ENCODE results near the gene UGT1A4.
"Not testable (repeated sequence)": the region's sequence is repeated elsewhere in the genome, so short reads cannot be mapped to it uniquely, and the experiment has no call there.

Gene UGT1A4

DNA sequence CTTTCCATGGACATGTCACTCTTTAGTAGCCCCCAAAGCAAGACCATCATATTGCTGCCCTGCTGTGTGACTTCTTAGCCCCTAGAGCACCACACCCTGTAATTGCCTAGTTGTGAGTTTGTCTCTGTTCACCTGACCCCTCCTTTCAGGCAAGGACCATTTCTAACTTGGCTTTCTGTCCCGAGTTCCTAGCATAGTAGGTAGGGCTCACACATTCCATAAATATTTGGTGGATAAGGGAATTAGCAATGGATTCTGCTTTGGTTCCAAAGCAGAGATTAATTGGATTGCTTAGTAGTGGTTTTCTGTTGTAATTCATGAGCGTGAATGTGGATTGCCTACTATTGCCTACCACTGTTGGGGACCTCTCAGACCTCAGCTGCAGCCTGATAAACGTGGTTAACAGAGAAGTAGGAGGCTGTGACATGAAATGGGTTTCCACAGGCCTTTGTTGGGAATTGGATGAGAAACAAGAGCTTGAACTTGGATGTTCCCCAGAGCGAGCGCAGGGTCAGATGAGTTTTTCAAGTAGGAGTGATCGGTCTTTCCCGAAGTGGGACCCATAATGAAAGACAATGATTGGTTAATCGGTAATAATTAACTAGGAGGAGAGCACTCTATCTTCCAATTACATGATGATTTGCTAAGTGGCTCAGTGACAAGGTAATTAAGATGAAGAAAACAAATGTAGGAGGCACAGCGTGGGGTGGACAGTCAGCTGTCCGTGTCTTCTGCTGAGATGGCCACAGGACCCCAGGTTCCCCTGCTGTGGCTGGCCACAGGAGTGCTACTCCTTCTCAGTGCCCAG lies 28.1 kb downstream of the UGT1A4 start:
- DNase-seq (ENCODE audit: low read depth in 1 of 2, low spot score in 1 of 2) = no peak

DNA sequence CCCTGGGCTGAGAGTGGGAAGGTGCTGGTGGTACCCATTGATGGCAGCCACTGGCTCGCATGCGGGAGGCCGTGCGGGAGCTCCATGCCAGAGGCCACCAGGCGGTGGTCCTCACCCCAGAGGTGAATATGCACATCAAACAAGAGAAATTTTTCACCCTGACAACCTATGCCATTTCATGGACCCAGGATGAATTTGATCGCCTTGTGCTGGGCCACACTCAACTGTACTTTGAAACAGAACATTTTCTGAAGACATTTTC lies 28.7 kb downstream of the UGT1A4 start:
- no peak for DNase-seq (ENCODE audit: low read depth in 1 of 2, low spot score in 1 of 2)

DNA sequence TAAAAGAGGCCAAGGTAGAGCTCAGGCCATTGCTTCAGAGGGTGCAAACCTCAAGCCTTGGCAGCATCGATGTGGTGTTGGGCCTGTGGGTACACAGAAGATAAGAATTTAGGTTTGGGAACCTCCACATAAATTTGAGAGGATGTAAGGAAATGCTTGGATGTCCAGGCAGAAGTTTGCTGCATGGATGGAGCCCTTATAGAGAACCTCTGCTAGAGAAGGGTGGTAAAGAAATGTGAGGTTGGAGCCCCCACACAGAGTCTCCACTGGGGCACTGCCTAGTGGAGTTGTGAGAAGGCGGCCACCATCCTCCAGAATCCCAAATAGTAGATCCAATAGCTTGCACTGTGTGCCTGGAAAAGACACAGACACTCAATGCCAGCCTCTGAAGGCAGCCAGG lies 32.2 kb downstream of the UGT1A4 start:
- not testable (repeated sequence) for DNase-seq (ENCODE audit: low read depth in 1 of 2, low spot score in 1 of 2)

DNA sequence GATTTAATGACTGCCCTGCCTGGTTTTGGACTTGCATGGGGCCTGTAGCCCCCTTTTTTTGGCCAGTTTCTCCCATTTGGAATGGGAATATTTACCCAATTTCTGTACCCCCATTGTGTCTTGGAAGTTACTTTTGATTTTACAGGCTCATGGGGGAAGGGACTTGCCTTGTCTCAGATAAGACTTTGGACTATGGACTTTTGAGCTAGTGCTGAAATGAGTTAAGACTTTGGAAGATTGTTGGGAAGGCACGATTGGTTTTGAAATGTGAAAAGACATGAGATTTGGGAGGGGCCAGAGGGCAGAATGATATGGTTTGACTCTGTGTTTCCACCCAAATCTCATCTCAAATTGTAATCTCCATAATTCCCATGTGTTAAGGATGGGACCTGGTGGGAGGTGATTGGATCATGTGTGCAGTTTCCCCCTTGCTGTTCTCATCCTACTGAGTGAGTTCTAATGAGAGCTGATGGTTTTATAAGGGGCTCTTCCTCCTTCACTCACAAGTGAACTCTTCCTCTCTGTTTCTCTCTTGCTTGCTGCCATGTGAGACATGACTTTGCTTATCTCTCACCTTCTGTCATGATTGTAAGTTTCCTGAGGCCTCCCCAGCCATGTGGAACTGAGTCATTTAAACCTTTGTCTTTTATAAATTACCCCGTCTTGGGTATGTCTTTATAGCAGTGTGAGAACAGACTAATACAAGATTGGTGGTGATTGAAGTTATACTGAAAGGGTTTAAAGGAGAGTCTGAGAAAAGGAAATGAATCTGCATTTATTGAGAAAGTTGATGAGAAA lies 32.9 kb downstream of the UGT1A4 start:
- not testable (repeated sequence) for DNase-seq (ENCODE audit: low read depth in 1 of 2, low spot score in 1 of 2)

DNA sequence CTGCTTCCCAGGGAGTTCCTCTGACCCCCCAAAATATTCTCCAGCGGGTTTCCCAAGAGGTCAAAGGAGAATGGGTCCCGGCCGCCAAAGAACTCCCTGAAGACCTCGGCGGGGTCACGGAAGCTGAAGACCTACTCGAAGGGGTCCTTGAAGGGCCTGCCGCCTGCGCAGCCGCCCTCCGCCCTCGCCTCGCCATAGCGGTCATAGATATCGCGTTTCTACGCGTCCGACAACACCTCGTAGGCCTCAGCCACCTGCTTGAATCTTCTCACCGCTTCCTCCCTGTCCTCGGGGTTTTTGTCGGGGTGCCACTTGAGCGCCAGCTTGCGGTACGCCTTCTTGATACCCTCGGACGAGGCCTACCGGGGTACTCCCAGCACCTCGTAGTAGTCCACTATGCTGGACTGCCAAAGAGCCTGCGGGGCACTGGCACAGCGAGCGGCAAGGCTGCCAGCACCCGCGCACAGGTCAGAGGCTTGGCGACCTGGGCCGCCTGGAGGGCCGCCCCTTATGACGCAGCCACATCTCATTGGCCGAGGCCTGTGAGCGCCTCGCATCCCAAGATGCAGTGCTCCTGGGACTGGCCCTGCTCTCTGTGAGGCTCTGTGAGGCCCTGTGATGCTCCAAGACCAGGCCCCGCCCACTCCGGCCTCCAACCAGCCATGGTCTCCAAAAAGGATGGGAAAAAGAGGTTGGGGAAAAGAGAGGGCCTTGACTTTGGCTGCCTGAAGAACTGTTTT lies 36.5 kb downstream of the UGT1A4 start:
- no peak for DNase-seq (ENCODE audit: low read depth in 1 of 2, low spot score in 1 of 2)

DNA sequence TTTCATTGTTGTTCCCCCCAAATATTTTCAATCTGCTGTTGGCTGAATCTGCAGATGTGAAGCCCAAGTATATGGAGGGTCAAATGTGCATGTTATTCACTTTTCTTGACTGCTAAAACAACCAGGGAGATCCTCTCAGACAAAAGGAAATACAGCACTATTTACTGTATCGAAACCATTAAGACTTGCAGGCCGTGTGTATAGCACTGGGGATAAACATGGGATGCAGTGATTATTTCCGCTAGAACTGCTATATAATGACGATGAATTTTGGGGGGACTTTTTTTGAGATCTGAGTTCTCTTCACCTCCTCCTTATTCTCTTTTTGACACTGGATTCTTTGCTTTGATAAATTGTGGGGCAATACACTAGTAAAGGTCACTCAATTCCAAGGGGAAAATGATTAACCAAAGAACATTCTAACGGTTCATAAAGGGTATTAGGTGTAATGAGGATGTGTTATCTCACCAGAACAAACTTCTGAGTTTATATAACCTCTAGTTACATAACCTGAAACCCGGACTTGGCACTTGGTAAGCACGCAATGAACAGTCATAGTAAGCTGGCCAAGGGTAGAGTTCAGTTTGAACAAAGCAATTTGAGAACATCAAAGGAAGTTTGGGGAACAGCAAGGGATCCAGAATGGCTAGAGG lies 38.0 kb downstream of the UGT1A4 start:
- DNase-seq (ENCODE audit: low read depth in 1 of 2, low spot score in 1 of 2) = no peak

DNA sequence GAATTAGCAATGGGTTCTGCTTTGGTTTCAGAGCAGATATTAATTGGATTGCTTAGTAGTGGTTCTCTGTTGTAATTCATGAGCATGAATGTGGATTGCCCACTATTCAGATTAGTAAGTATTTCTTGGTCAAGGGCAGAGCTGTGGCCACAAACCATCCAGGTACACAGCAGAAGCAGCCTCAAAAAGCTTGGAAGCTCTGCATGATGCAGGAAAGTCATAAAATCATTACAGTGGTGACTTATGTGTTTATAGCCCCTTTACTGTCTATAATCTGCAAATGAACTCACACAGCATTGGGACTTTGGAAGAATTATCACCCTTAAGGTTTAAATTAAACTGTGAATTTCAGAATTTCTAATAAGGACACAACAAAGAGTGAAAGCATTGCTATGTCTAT lies 39.6 kb downstream of the UGT1A4 start:
- no peak for DNase-seq (ENCODE audit: low read depth in 1 of 2, low spot score in 1 of 2)

DNA sequence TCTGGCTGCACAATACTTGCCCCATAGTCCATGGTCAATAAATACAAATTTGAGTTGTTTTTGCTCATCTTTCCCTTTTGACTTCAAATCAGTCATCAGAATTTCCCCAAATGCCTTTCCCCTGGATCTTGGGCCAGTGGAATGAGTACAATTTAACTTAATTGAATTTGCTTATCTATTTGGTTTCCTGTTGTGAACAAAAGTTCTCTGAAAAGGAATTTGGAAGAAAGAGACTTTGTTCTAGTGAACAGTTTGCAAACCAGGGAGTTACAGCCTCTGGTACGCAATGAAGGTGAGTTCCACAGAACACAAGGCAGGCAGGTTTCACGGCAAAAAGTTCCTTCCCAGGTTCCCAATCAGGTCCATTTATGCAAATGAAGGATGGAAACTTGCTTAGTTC lies 40.3 kb downstream of the UGT1A4 start:
- no peak for DNase-seq (ENCODE audit: low read depth in 1 of 2, low spot score in 1 of 2)

DNA sequence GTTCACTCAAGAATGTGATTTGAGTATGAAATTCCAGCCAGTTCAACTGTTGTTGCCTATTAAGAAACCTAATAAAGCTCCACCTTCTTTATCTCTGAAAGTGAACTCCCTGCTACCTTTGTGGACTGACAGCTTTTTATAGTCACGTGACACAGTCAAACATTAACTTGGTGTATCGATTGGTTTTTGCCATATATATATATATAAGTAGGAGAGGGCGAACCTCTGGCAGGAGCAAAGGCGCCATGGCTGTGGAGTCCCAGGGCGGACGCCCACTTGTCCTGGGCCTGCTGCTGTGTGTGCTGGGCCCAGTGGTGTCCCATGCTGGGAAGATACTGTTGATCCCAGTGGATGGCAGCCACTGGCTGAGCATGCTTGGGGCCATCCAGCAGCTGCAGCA lies 41.5 kb downstream of the UGT1A4 start, which contains the start of gene UGT1A1:
Gene UGT1A1, plus strand, starts transcription at position 228 of the 400 bp plus-strand sequence. Its CDS starts 18 bp downstream, at position 246.
- no peak for DNase-seq (ENCODE audit: low read depth in 1 of 2, low spot score in 1 of 2)

DNA sequence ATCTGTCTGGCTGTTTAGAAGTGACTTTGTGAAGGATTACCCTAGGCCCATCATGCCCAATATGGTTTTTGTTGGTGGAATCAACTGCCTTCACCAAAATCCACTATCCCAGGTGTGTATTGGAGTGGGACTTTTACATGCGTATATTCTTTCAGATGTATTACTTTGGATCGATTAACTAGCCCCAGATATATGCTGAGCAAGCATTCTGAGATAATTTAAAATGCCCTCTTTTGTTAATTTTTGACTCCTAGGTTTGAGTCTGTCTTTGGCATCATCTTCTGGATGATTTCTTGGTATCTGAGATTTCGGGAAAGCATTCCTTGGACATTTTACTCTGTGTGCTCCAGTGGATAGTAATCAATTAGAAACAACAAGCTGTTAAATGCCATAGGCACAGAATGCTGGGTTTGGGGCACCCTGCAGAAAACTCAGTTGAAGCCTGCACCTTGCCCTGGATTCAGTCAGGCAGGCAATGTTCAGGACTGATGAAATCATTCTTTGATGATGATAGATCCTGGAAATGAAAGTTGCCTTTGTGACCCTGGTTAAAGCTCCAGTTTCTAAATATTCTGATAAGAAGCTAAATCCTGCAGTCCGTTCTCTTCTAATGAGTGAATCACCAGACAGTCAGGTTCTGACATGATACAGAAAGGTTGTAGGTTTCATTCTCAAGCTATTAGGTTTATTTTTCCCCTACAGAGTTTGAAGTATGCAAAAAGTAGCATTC lies 42.7 kb downstream of the UGT1A4 start:
- no peak for DNase-seq (ENCODE audit: low read depth in 1 of 2, low spot score in 1 of 2)

DNA sequence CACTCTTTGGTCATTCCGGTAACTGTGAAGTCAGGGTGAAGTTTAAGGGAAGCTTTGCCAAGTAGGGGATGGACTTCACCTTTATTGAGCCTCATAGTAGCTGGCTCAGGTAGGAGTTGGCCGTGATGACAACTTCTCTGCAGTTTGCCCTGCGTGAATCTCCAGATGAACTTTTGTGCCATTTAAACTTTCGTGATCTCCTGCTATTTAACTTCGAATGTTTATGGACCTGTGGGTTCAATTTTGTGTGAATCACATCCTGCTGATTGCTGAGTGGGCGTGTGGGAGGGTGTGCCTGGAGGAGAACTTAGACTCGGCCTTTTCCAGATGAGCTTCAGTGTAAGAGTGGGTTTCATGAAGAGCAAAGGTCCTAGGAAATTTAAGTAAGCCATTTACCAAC lies 45.7 kb downstream of the UGT1A4 start:
- no peak for DNase-seq (ENCODE audit: low read depth in 1 of 2, low spot score in 1 of 2)

DNA sequence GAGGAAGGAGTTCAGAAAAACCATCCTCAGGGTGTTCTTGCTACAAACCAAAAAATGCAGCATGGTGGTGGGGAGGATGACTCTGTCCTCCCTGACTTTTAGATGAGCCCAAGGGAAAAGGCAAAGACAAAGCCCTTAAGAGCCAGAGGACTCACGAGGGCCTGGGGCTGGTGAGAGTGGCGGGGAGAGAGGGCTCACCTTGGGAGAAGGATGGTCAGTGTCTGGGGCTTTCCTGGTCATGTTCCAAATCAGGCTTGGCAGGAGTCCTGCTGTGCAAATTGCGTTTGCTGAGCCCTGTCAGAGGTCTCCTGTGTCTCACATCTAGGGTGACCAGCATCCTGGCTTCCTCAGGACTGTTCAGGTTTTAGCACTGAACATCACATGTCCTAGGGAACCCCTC lies 46.2 kb downstream of the UGT1A4 start:
- DNase-seq (ENCODE audit: low read depth in 1 of 2, low spot score in 1 of 2) = no peak

DNA sequence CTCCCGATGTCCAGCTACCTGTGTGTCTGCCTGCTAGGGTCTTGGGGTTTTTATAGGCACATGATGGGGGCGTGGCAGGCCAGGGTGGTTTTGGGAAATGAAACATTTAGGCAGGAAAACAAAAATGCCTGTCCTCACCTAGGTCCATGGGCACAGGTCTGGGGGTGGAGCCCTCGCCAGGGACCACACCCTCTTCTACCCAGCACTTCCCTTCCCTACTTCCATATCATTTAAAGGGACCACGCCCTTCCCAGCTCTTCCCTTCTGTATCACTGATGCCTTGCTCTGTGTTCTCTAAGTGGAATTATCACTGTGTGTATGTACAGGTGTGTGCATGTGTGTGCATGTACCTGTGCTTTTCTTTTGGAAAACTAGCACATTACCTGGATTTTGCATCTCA lies 47.9 kb downstream of the UGT1A4 start:
- DNase-seq (ENCODE audit: low read depth in 1 of 2, low spot score in 1 of 2) = no peak

DNA sequence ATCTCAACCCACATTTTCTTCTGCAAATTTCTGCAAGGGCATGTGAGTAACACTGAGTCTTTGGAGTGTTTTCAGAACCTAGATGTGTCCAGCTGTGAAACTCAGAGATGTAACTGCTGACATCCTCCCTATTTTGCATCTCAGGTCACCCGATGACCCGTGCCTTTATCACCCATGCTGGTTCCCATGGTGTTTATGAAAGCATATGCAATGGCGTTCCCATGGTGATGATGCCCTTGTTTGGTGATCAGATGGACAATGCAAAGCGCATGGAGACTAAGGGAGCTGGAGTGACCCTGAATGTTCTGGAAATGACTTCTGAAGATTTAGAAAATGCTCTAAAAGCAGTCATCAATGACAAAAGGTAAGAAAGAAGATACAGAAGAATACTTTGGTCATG lies 49.5 kb downstream of the UGT1A4 start:
- no peak for DNase-seq (ENCODE audit: low read depth in 1 of 2, low spot score in 1 of 2)

DNA sequence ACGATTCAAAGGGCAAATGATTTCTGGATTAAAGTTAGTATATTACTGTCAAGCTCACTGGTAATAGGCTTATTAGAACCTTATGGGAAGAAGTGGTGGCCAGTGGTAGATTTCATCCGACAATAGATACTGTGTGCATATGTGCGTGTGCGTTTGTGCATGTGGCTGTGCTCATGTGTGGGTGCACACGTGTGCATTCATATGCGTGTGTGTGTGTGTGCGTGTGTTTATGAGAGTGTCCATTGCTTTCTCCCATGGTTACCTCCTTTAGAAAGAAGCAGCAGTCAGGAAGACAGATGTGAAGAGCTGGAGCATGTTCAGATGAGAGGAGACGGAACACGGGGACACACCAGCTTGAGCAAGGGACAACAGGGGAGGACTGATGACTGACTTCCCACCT lies 50.7 kb downstream of the UGT1A4 start:
- DNase-seq (ENCODE audit: low read depth in 1 of 2, low spot score in 1 of 2) = no peak

DNA sequence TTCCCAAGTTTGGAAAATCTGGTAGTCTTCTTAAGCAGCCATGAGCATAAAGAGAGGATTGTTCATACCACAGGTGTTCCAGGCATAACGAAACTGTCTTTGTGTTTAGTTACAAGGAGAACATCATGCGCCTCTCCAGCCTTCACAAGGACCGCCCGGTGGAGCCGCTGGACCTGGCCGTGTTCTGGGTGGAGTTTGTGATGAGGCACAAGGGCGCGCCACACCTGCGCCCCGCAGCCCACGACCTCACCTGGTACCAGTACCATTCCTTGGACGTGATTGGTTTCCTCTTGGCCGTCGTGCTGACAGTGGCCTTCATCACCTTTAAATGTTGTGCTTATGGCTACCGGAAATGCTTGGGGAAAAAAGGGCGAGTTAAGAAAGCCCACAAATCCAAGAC lies 53.6 kb downstream of the UGT1A4 start:
- no peak for DNase-seq (ENCODE audit: low read depth in 1 of 2, low spot score in 1 of 2)

DNA sequence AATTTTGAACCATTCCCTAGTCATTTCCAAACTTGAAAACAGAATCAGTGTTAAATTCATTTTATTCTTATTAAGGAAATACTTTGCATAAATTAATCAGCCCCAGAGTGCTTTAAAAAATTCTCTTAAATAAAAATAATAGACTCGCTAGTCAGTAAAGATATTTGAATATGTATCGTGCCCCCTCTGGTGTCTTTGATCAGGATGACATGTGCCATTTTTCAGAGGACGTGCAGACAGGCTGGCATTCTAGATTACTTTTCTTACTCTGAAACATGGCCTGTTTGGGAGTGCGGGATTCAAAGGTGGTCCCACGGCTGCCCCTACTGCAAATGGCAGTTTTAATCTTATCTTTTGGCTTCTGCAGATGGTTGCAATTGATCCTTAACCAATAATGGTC lies 54.0 kb downstream of the UGT1A4 start:
- no peak for DNase-seq (ENCODE audit: low read depth in 1 of 2, low spot score in 1 of 2)

DNA sequence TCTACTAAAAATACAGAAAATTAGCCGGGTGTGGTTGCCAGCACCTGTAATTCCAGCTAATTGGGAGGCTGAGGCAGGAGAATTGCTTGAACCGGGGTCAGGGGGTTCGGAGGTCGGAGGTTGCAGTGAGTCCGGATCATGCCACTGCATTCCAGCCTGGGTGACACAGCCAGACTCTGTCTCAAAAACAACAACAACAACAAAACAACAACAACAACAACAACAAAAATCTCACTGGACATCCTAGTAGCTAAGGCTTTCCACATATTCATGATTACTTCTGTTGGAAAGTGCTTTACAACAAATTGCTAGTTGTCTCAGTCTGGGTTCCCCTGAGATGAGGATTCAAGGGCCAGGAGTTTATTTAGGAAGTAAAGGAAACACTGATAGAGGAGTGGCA lies 55.3 kb downstream of the UGT1A4 start:
- no peak for DNase-seq (ENCODE audit: low read depth in 1 of 2, low spot score in 1 of 2)

DNA sequence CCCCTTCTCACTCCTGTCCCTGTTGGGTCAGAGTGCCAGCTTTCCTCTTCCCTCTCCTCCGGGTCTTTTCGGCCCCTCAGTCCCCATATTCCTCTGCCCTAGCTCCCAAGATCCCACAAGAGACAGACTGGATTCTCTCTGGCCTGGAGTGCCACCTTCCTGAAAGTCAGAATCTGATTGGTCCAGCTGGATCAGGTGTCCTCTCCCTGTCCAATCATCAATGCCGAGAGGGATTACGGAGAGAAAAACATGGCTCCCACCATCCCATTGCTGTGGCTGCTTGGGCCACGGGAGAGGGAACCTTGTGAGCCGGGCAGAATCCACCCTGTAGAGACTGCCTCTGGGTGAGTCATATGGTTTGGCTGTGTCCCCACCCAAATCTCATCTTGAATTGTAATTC lies 56.9 kb downstream of the UGT1A4 start:
- DNase-seq (ENCODE audit: low read depth in 1 of 2, low spot score in 1 of 2) = no peak

DNA sequence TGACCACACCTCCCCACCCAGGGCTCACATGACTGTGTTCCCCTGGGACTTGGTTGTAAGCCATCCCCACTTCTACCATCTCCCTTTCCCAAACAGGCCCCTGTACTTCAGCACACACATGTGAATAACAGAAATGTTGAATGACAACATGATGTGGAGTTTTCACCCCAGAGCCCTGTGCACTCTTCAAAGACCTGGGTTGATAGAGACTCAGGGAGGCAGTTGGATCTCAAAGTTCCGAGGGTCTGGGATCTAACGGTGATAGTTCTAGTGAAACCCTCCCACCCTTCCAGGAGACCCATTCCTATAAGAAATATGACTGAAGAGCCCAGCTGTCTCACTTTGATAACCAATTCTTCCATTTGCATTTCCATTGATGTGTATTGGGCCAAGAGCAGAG lies 59.5 kb downstream of the UGT1A4 start, which contains the start of gene MROH2A:
Gene MROH2A, plus strand, starts transcription at position 301 of the 400 bp plus-strand sequence. CDS start 1,029 bp downstream, outside the sequence.
- no peak for DNase-seq (ENCODE audit: low read depth in 1 of 2, low spot score in 1 of 2)

DNA sequence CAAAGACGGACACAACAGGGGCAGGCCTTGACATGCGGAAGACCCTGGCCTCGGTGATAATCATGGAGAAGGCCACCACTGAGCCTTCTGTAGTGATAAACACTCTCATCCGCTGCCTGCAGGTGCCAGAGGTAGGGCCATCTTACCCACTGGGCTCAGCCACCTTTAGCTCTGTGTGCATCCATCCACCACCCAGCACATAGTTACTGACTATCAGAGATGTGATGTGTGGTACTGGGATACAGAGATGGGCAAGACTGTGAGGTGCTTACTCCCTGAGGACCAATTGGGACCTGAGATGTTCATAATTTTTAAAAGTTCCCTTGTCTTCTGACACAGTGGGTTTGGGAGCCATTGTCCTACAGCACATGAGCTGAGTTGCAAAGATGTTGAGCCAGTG lies 61.2 kb downstream of the UGT1A4 start:
- no peak for DNase-seq (ENCODE audit: low read depth in 1 of 2, low spot score in 1 of 2)
